GM23338 (cell line): ENCODE results near the gene FBRSL1.

Experiments used
- CREB1 ChIP-seq: fragments of 250-450 bp; sonication (Bioruptor Pico); IDR thresholded peaks from 2 replicates; pipeline ENCODE4 v1.5.0; 2020; ENCODE audit warnings: low read depth, mild to moderate bottlenecking, moderate library complexity
- EZH2 ChIP-seq: fragments of 200-600 bp; sonication (generic); IDR thresholded peaks from one replicate; pipeline ENCODE4 v1.8.0; 2017; ENCODE audit warnings: antibody characterized with exemption, mild to moderate bottlenecking, low read depth; ENCODE audit not compliant: unreplicated experiment
- JUNB ChIP-seq: IDR thresholded peaks from one replicate; pipeline ENCODE4 v1.6.1; 2016; ENCODE audit warnings: antibody characterized with exemption; ENCODE audit not compliant: unreplicated experiment
- POLR2AphosphoS5 ChIP-seq: IDR thresholded peaks from 2 replicates; pipeline ENCODE4 v1.6.1; 2016; ENCODE audit warnings: antibody characterized with exemption, low read depth
- STAT1 ChIP-seq: IDR thresholded peaks from one replicate; pipeline ENCODE4 v1.6.1; 2016; ENCODE audit warnings: antibody characterized with exemption; ENCODE audit not compliant: unreplicated experiment
- TF ChIP-seq, protein P1 (sequence below), 2 experiments: fragments of 200-600 bp in 1 of 2; sonication (generic) in 1 of 2; conservative IDR thresholded peaks; 2 replicates each; pipeline versions ENCODE4 v1.5.1 to v1.6.1; 2016 to 2017; ENCODE audit warnings: antibody characterized with exemption in 2 of 2, low read depth in 2 of 2, mild to moderate bottlenecking in 2 of 2, moderate library complexity in 1 of 2

- TF ChIP-seq STAT1 (no peak), POLR2AphosphoS5 (no peak), EZH2 (no peak), JUNB (no peak), CREB1 (CRISPR knock-in tag) (no peak)
- TF ChIP-seq, protein P1, sequence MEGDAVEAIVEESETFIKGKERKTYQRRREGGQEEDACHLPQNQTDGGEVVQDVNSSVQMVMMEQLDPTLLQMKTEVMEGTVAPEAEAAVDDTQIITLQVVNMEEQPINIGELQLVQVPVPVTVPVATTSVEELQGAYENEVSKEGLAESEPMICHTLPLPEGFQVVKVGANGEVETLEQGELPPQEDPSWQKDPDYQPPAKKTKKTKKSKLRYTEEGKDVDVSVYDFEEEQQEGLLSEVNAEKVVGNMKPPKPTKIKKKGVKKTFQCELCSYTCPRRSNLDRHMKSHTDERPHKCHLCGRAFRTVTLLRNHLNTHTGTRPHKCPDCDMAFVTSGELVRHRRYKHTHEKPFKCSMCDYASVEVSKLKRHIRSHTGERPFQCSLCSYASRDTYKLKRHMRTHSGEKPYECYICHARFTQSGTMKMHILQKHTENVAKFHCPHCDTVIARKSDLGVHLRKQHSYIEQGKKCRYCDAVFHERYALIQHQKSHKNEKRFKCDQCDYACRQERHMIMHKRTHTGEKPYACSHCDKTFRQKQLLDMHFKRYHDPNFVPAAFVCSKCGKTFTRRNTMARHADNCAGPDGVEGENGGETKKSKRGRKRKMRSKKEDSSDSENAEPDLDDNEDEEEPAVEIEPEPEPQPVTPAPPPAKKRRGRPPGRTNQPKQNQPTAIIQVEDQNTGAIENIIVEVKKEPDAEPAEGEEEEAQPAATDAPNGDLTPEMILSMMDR (conservative IDR thresholded peaks at IDR 0.05; ENCODE audit: low read depth in 2 of 2) = no peak
These were observed 12.1 kb upstream of the FBRSL1 start for GRCh38 chr12:132477703-132478432.
